ENCODE results near the gene STAG1. TPM values are rescaled to one million over a fixed set of nuclear protein-coding genes. Genes with fewer than 3 reads are reported as not detected.
A peak's percentile ranks its signal among the peaks of the same experiment; 100 is the strongest.

The STAG1 gene
- total RNA-seq, 1 donor from 2014 or later: 24.1 TPM

DNA sequence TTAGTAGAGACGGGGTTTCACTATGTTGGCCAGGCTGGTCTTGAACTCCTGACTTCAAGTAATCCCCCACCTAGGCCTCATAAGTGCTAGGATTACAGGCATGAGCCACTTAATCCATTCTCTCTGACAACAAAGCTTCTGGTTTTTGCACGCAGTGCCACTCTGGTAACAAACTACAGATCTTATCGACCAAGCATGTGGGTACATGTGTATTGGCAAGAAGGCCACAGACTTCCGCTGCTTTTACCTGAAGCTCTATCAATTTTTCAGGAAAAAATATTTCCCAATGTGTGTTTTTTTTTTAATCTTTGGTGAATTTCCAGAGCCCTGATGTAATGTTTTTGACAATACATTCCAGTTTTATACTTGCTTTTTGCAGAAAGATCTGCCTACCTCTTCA, 319.5 kb downstream of the STAG1 start:
- no peak overlapping the region for H3K27ac ChIP-seq (ENCODE audit: low read depth, low read length)
- no peaks in the 10 kb centered on the region for H3K27me3 Mint-ChIP-seq (ENCODE audit: low read depth, unreplicated experiment)
- no peak overlapping the region for H3K4me3 ChIP-seq (ENCODE audit: insufficient read depth, low read depth, low read length)
- H3K9ac ChIP-seq (ENCODE audit: low read length): no peak overlapping the region
- no peaks in the 10 kb centered on the region for H3K36me3 ChIP-seq (ENCODE audit: insufficient read depth, low read length)
- DNase-seq (ENCODE audit: low read depth) (no peak), FAIRE-seq (no peak)
- no peak overlapping the region for H2AFZ ChIP-seq (ENCODE audit: low read depth, low read length)
- H3K4me2 ChIP-seq (ENCODE audit: low read length): no peak overlapping the region
- no peaks in the 10 kb centered on the region for H3K79me2 ChIP-seq (ENCODE audit: insufficient read depth, low read length)
- no peak overlapping the region for H3K27ac Mint-ChIP-seq (ENCODE audit: unreplicated experiment)
- H3K4me1 Mint-ChIP-seq (ENCODE audit: low read depth, unreplicated experiment): no peaks in the 10 kb centered on the region
- H3K4me1 ChIP-seq (ENCODE audit: insufficient read depth, low read length): no peaks in the 10 kb centered on the region
- no peaks in the 10 kb centered on the region for H3K9me3 ChIP-seq (ENCODE audit: insufficient read depth, low read depth, low read length)
- H3K9me3 Mint-ChIP-seq (ENCODE audit: unreplicated experiment): no peaks in the 10 kb centered on the region
- no peaks in the 10 kb centered on the region for H4K20me1 ChIP-seq (ENCODE audit: insufficient read depth, low read length)
- TF ChIP-seq CTCF (IDR thresholded peaks at IDR 0.05; ENCODE audit: insufficient read depth, low read depth, low read length) (no peak), EZH2 (IDR thresholded peaks at IDR 0.05; ENCODE audit: insufficient read depth, low read length) (no peak)
- no peak overlapping the region for H3K4me3 Mint-ChIP-seq (ENCODE audit: unreplicated experiment)
- no peaks in the 10 kb centered on the region for H3K27me3 ChIP-seq (ENCODE audit: insufficient read depth, low read length)
- peaks cover 2% of the 10 kb centered on the region for H3K36me3 Mint-ChIP-seq (ENCODE audit: low read depth, unreplicated experiment)

GRCh38 chr3:136428167-136428566, 324.0 kb downstream of the STAG1 start:
- H2AFZ ChIP-seq (ENCODE audit: low read depth, low read length): no peak overlapping the region
- H4K20me1 ChIP-seq (ENCODE audit: insufficient read depth, low read length): no peaks in the 10 kb centered on the region
- no peak for FAIRE-seq
- TF ChIP-seq CTCF (IDR thresholded peaks at IDR 0.05; ENCODE audit: insufficient read depth, low read depth, low read length) (no peak), EZH2 (IDR thresholded peaks at IDR 0.05; ENCODE audit: insufficient read depth, low read length) (no peak)
- no peak overlapping the region for H3K4me3 Mint-ChIP-seq (ENCODE audit: unreplicated experiment)
- H3K4me3 ChIP-seq (ENCODE audit: insufficient read depth, low read depth, low read length): no peak overlapping the region
- no peak overlapping the region for H3K27ac Mint-ChIP-seq (ENCODE audit: unreplicated experiment)
- H3K79me2 ChIP-seq (ENCODE audit: insufficient read depth, low read length): no peaks in the 10 kb centered on the region
- H3K4me2 ChIP-seq (ENCODE audit: low read length): no peak overlapping the region
- H3K4me1 ChIP-seq (ENCODE audit: insufficient read depth, low read length): no peaks in the 10 kb centered on the region
- no peak overlapping the region for H3K27ac ChIP-seq (ENCODE audit: low read depth, low read length)
- H3K4me1 Mint-ChIP-seq (ENCODE audit: low read depth, unreplicated experiment): no peaks in the 10 kb centered on the region
- no peaks in the 10 kb centered on the region for H3K27me3 ChIP-seq (ENCODE audit: insufficient read depth, low read length)
- no peaks in the 10 kb centered on the region for H3K27me3 Mint-ChIP-seq (ENCODE audit: low read depth, unreplicated experiment)
- DNase-seq (ENCODE audit: low read depth): peak; percentile 1
- peaks cover 4% of the 10 kb centered on the region for H3K36me3 Mint-ChIP-seq (ENCODE audit: low read depth, unreplicated experiment)
- H3K9me3 ChIP-seq (ENCODE audit: insufficient read depth, low read depth, low read length): no peaks in the 10 kb centered on the region
- no peak overlapping the region for H3K9ac ChIP-seq (ENCODE audit: low read length)
- H3K36me3 ChIP-seq (ENCODE audit: insufficient read depth, low read length): no peaks in the 10 kb centered on the region
- no peaks in the 10 kb centered on the region for H3K9me3 Mint-ChIP-seq (ENCODE audit: unreplicated experiment)

DNA sequence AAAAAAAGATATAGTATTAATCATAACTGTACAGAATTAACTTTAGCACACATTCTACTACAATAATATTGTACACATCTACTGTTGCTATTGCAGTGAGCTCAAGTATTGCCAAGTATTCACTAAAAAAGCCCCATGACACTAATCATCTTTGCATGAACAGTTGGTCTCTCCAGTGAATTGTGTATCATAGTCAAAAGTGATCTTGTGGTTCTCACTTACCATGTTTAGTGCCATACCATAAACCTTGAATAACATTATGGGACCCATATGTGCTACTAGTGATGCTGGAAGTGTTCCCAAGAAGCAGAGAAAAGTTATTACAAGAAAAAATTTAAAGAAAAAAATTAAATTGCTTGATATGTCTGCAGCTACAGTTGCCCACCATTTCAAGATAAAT, 324.9 kb downstream of the STAG1 start:
- Histone ChIP-seq H3K4me1 (ENCODE audit: insufficient read depth, low read length) (no peaks in the 10 kb centered on the region), H3K4me3 (ENCODE audit: insufficient read depth, low read depth, low read length) (no peak overlapping the region), H3K36me3 (ENCODE audit: insufficient read depth, low read length) (no peaks in the 10 kb centered on the region), H3K27me3 (ENCODE audit: insufficient read depth, low read length) (no peaks in the 10 kb centered on the region), H2AFZ (ENCODE audit: low read depth, low read length) (no peak overlapping the region), H3K9ac (ENCODE audit: low read length) (no peak overlapping the region), H3K9me3 (ENCODE audit: insufficient read depth, low read depth, low read length) (no peaks in the 10 kb centered on the region), H3K4me2 (ENCODE audit: low read length) (no peak overlapping the region), H3K79me2 (ENCODE audit: insufficient read depth, low read length) (no peaks in the 10 kb centered on the region), H3K27ac (ENCODE audit: low read depth, low read length) (no peak overlapping the region), H4K20me1 (ENCODE audit: insufficient read depth, low read length) (no peaks in the 10 kb centered on the region)
- TF ChIP-seq EZH2 (IDR thresholded peaks at IDR 0.05; ENCODE audit: insufficient read depth, low read length) (no peak), CTCF (IDR thresholded peaks at IDR 0.05; ENCODE audit: insufficient read depth, low read depth, low read length) (no peak)
- Mint-ChIP-seq H3K4me1 (ENCODE audit: low read depth, unreplicated experiment) (no peaks in the 10 kb centered on the region), H3K9me3 (ENCODE audit: unreplicated experiment) (no peaks in the 10 kb centered on the region), H3K36me3 (ENCODE audit: low read depth, unreplicated experiment) (peaks cover 2% of the 10 kb centered on the region), H3K4me3 (ENCODE audit: unreplicated experiment) (no peak overlapping the region), H3K27me3 (ENCODE audit: low read depth, unreplicated experiment) (no peaks in the 10 kb centered on the region), H3K27ac (ENCODE audit: unreplicated experiment) (no peak overlapping the region)
- DNase-seq (ENCODE audit: low read depth): no peak
- no peak for FAIRE-seq

Measured in astrocyte (in vitro differentiated cells and primary cell).